Mucosa of stomach (tissue), 1 donor: ENCODE results near the gene FOXE3.

Source experiments
- H3K27me3 ChIP-seq: one replicate; pipeline ENCODE4 v1.7.0; 2013; ENCODE audit warnings: mild to moderate bottlenecking, low read length; ENCODE audit not compliant: control insufficient read depth, insufficient read depth
- H3K36me3 ChIP-seq: one replicate; pipeline ENCODE4 v1.7.0; 2013; ENCODE audit warnings: low read length; ENCODE audit not compliant: control insufficient read depth, insufficient read depth
- H3K4me1 ChIP-seq: one replicate; pipeline ENCODE4 v1.7.0; 2013; ENCODE audit warnings: mild to moderate bottlenecking, low read length; ENCODE audit not compliant: control insufficient read depth, insufficient read depth
- H3K4me3 ChIP-seq: one replicate; pipeline ENCODE4 v1.7.0; 2013; ENCODE audit warnings: low read length
- H3K9ac ChIP-seq: one replicate; pipeline ENCODE4 v1.7.0; 2013; ENCODE audit warnings: mild to moderate bottlenecking, low read length, moderate library complexity
- H3K9me3 ChIP-seq: one replicate; pipeline ENCODE4 v1.7.0; 2013; ENCODE audit warnings: mild to moderate bottlenecking, low read length, moderate library complexity; ENCODE audit not compliant: control insufficient read depth
- donor health status: Pancreatic carcinoma.

The FOXE3 gene

GRCh38 chr1:47389731-47390130, 26.4 kb upstream of the FOXE3 start:
- Histone ChIP-seq H3K27me3 (peaks cover 13% of the 10 kb centered on the region), H3K9ac (no peak overlapping the region), H3K9me3 (no peaks in the 10 kb centered on the region), H3K4me3 (no peak overlapping the region), H3K4me1 (no peaks in the 10 kb centered on the region), H3K36me3 (no peaks in the 10 kb centered on the region)

- H3K4me3 ChIP-seq: no peak overlapping the region
- no peak overlapping the region for H3K9ac ChIP-seq
- peaks cover 13% of the 10 kb centered on the region for H3K27me3 ChIP-seq
- no peaks in the 10 kb centered on the region for H3K4me1 ChIP-seq
- no peaks in the 10 kb centered on the region for H3K9me3 ChIP-seq
- no peaks in the 10 kb centered on the region for H3K36me3 ChIP-seq
These were observed 25.2 kb upstream of the FOXE3 start for GRCh38 chr1:47390843-47391242.

GRCh38 chr1:47393141-47393540, 22.9 kb upstream of the FOXE3 start:
- H3K9me3 ChIP-seq: no peaks in the 10 kb centered on the region
- H3K27me3 ChIP-seq: peaks cover 18% of the 10 kb centered on the region
- H3K4me3 ChIP-seq: no peak overlapping the region
- H3K9ac ChIP-seq: no peak overlapping the region
- H3K4me1 ChIP-seq: no peaks in the 10 kb centered on the region
- no peaks in the 10 kb centered on the region for H3K36me3 ChIP-seq

GRCh38 chr1:47395433-47395832, 20.7 kb upstream of the FOXE3 start:
- H3K4me1 ChIP-seq: no peaks in the 10 kb centered on the region
- H3K9ac ChIP-seq: no peak overlapping the region
- no peaks in the 10 kb centered on the region for H3K36me3 ChIP-seq
- no peak overlapping the region for H3K4me3 ChIP-seq
- H3K27me3 ChIP-seq: peaks cover 15% of the 10 kb centered on the region
- no peaks in the 10 kb centered on the region for H3K9me3 ChIP-seq

GRCh38 chr1:47396671-47397196, 19.4 kb upstream of the FOXE3 start:
- Histone ChIP-seq H3K4me1 (peaks cover 3% of the 10 kb centered on the region), H3K9me3 (no peaks in the 10 kb centered on the region), H3K36me3 (no peaks in the 10 kb centered on the region), H3K27me3 (peaks cover 19% of the 10 kb centered on the region), H3K9ac (no peak overlapping the region), H3K4me3 (no peak overlapping the region)

- Histone ChIP-seq H3K27me3 (peaks cover 13% of the 10 kb centered on the region), H3K4me3 (no peak overlapping the region), H3K9ac (no peak overlapping the region), H3K36me3 (no peaks in the 10 kb centered on the region), H3K4me1 (peaks cover 11% of the 10 kb centered on the region), H3K9me3 (no peaks in the 10 kb centered on the region)
These were observed 16.8 kb upstream of the FOXE3 start for GRCh38 chr1:47399138-47399845.

- no peak overlapping the region for H3K4me3 ChIP-seq
- no peaks in the 10 kb centered on the region for H3K36me3 ChIP-seq
- H3K9ac ChIP-seq: no peak overlapping the region
- H3K4me1 ChIP-seq: peaks cover 11% of the 10 kb centered on the region
- H3K27me3 ChIP-seq: peaks cover 10% of the 10 kb centered on the region
- no peaks in the 10 kb centered on the region for H3K9me3 ChIP-seq
These were observed 16.3 kb upstream of the FOXE3 start for GRCh38 chr1:47399846-47400155.

GRCh38 chr1:47401761-47402160, 14.3 kb upstream of the FOXE3 start:
- peaks cover 6% of the 10 kb centered on the region for H3K27me3 ChIP-seq
- H3K9ac ChIP-seq: no peak overlapping the region
- peaks cover 11% of the 10 kb centered on the region for H3K4me1 ChIP-seq
- no peak overlapping the region for H3K4me3 ChIP-seq
- no peaks in the 10 kb centered on the region for H3K36me3 ChIP-seq
- H3K9me3 ChIP-seq: no peaks in the 10 kb centered on the region

GRCh38 chr1:47402591-47402990, 13.5 kb upstream of the FOXE3 start:
- no peak overlapping the region for H3K9ac ChIP-seq
- H3K4me1 ChIP-seq: peaks cover 11% of the 10 kb centered on the region
- H3K27me3 ChIP-seq: peaks cover 4% of the 10 kb centered on the region
- H3K9me3 ChIP-seq: no peaks in the 10 kb centered on the region
- H3K4me3 ChIP-seq: no peak overlapping the region
- H3K36me3 ChIP-seq: no peaks in the 10 kb centered on the region

GRCh38 chr1:47403321-47403910, 12.7 kb upstream of the FOXE3 start:
- H3K9ac ChIP-seq: no peak overlapping the region
- no peak overlapping the region for H3K4me3 ChIP-seq
- peaks cover 4% of the 10 kb centered on the region for H3K27me3 ChIP-seq
- H3K36me3 ChIP-seq: no peaks in the 10 kb centered on the region
- no peaks in the 10 kb centered on the region for H3K9me3 ChIP-seq
- peaks cover 11% of the 10 kb centered on the region for H3K4me1 ChIP-seq

GRCh38 chr1:47405697-47406096, 10.4 kb upstream of the FOXE3 start:
- Histone ChIP-seq H3K4me3 (no peak overlapping the region), H3K9me3 (no peaks in the 10 kb centered on the region), H3K9ac (no peak overlapping the region), H3K36me3 (no peaks in the 10 kb centered on the region), H3K4me1 (peaks cover 11% of the 10 kb centered on the region), H3K27me3 (peaks cover 10% of the 10 kb centered on the region)

GRCh38 chr1:47406966-47407365, 9.1 kb upstream of the FOXE3 start:
- H3K4me1 ChIP-seq: peaks cover 6% of the 10 kb centered on the region
- peaks cover 12% of the 10 kb centered on the region for H3K27me3 ChIP-seq
- no peak overlapping the region for H3K4me3 ChIP-seq
- no peaks in the 10 kb centered on the region for H3K36me3 ChIP-seq
- no peaks in the 10 kb centered on the region for H3K9me3 ChIP-seq
- H3K9ac ChIP-seq: no peak overlapping the region
